Measurements from ENCODE around the gene RSU1. TPM values are rescaled to one million over a fixed set of nuclear protein-coding genes. Genes with fewer than 3 reads are reported as not detected.
"Not testable (repeated sequence)": the region's sequence is repeated elsewhere in the genome, so short reads cannot be mapped to it uniquely, and the experiment has no call there.

Gene RSU1
- total RNA-seq, 1 donor from 2014 or later: 81.6 TPM

DNA sequence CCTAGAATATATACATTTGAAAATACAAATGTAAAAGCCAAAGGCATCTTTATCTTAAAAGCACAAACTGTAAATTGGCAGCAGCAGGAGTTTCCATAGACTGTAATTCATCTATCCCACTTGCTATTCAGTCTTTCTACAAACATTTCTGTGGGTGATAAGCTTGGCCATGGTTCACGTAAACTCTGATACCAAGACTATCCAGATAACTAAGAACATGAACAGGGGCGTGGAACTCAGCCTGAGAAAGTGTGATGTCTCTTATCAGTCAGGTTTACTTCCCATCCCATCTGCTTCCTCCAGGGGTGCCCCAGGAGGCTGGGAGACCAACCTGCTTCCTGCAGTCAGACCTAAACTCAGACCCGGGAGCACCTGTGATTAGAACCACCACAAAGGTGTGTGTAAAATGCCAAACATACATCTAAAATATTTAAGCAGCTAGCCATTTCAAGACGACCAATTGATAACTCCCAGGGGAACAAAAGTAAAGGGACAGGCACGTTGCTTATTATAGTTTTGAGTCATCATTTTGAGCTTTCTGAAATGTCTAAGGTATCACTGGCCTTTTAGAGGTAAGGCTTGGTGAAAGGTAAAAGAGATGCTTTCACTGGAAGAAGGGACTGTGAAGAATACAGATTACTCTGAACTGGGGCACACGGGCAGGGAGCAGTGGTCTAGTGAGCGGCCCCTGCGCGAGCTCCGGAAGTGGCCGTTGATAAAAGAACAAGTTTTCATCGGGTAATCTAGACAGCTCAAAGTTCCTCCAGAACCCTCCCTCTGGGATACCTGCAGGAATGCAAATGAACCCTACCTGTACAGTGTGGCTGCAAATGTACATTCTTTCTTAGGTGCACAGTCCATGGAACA lies 51.5 kb downstream of the RSU1 start:
- H3K27me3 ChIP-seq (ENCODE audit: low read depth): no peaks in the 10 kb centered on the region
- H3K36me3 ChIP-seq: peaks cover 9% of the 10 kb centered on the region
- H3K27ac ChIP-seq: no peak overlapping the region
- intact Hi-C loops (cut with DNase I): no loop called here
- no peak for ATAC-seq
- H3K4me1 ChIP-seq: no peaks in the 10 kb centered on the region
- no peak overlapping the region for H3K4me3 ChIP-seq
- H3K9me3 ChIP-seq: no peaks in the 10 kb centered on the region
- TF ChIP-seq, protein P1, sequence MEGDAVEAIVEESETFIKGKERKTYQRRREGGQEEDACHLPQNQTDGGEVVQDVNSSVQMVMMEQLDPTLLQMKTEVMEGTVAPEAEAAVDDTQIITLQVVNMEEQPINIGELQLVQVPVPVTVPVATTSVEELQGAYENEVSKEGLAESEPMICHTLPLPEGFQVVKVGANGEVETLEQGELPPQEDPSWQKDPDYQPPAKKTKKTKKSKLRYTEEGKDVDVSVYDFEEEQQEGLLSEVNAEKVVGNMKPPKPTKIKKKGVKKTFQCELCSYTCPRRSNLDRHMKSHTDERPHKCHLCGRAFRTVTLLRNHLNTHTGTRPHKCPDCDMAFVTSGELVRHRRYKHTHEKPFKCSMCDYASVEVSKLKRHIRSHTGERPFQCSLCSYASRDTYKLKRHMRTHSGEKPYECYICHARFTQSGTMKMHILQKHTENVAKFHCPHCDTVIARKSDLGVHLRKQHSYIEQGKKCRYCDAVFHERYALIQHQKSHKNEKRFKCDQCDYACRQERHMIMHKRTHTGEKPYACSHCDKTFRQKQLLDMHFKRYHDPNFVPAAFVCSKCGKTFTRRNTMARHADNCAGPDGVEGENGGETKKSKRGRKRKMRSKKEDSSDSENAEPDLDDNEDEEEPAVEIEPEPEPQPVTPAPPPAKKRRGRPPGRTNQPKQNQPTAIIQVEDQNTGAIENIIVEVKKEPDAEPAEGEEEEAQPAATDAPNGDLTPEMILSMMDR (IDR thresholded peaks at IDR 0.05): no peak
- no peak for DNase-seq

DNA sequence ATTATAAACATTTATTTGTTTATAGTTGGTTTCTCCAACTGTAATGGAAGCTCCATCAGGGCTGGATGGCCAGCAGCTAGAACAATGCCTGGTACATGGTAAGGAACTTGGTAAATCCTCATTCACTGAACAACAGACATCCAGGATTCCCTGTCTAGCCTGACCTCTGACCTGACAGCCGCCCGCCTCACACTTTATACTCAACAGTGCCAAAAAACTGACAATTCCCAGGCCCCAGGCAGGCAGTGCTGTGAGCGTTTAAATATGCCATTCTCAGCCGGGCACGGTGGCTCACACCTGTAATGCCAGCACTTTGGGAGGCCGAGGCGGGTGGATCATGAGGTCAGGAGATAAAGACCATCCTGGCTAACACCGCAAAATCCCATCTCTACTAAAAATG lies 55.9 kb downstream of the RSU1 start:
- H3K4me1 ChIP-seq: no peaks in the 10 kb centered on the region
- H3K27ac ChIP-seq: no peak overlapping the region
- H3K4me3 ChIP-seq: no peak overlapping the region
- ATAC-seq (no peak), DNase-seq (no peak)
- H3K9me3 ChIP-seq: no peaks in the 10 kb centered on the region
- TF ChIP-seq, protein P1 (IDR thresholded peaks at IDR 0.05): no peak
- intact Hi-C loops (cut with DNase I): no loop called here
- H3K36me3 ChIP-seq: peaks cover 36% of the 10 kb centered on the region
- no peaks in the 10 kb centered on the region for H3K27me3 ChIP-seq (ENCODE audit: low read depth)

DNA sequence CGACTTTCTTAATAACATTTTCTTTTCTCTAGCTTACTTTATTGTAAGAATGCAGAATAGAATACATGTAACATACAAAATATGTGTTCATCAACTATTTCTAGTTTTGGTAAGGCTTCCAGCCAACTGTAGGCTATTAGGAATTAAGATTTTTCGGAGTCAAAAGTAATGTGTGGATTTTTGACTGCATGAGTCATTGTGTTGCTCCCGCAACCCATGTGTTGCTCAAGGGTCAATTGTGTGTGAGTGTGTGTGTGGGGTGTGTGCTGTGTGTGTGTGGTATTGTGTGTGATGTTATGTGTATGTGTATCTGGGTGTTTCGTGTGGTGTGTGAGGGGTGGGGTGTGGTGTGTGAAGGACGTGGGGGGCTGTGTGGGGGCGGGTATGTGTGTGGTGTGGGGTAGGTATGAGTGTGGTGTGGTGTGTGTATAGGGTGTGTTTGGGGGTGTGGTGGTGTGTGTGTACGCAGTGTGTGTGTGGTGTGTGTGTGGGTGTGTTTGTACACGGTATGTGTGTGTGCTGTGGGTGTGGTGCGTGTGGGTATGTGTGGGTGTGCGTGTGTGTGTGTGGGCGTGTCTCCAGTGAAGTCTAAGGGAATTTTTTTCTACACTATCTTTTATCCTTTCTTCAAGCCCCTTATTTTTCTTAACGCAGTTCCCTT lies 60.5 kb downstream of the RSU1 start:
- Histone ChIP-seq H3K27me3 (ENCODE audit: low read depth) (no peaks in the 10 kb centered on the region), H3K36me3 (peaks cover 52% of the 10 kb centered on the region), H3K4me3 (no peak overlapping the region), H3K4me1 (no peaks in the 10 kb centered on the region), H3K9me3 (no peaks in the 10 kb centered on the region), H3K27ac (no peak overlapping the region)
- DNase-seq: no peak
- TF ChIP-seq, protein P1 (IDR thresholded peaks at IDR 0.05): no peak
- peak in 1 of 2 donors; percentile 13 for ATAC-seq
- intact Hi-C loops (cut with DNase I): no loop called here

DNA sequence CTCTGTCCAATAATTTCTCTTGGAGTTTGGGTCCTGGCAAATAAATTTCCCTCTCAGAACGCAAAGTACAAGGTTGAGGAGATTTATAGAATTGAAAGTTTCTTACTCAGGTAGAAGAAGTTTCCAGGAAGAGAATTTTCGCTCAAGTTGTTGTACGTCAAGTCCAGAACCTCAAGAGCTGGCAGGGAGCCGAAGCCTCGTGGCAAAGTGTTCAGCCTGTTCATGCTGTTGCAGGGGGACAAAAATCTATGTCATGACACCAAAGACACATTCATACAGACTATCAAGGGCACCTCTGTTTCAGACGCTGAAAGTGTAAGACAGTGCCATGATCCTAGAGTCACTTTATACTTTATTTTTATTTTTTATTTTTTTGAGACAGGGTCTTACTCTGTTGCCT lies 62.5 kb downstream of the RSU1 start:
- intact Hi-C loops (cut with DNase I): no loop called here
- Histone ChIP-seq H3K27me3 (ENCODE audit: low read depth) (no peaks in the 10 kb centered on the region), H3K4me1 (no peaks in the 10 kb centered on the region), H3K9me3 (no peaks in the 10 kb centered on the region), H3K27ac (no peak overlapping the region), H3K4me3 (no peak overlapping the region), H3K36me3 (peaks cover 66% of the 10 kb centered on the region)
- TF ChIP-seq, protein P1 (IDR thresholded peaks at IDR 0.05): no peak
- DNase-seq (peak; percentile 59), ATAC-seq (no peak)

DNA sequence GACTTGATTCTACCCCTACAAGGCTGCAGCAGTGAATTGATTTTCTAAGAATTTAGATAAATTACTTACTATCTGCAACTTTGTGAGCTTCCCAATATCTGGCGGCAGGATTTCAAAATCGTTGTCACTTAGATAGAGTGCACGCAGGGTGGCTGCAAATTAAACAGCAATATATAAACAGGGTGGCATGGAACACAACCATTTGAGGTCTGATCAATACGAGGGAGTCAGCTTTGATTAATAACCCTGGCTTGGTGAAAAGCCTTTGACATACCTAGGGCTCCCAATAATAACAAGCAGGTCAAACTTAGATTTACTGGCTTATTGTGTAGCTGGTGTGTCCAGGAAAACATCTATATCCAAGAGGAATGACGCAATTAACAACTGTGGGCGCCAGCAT lies 64.4 kb downstream of the RSU1 start:
- DNase-seq; intact Hi-C loops (cut with DNase I); H3K4me1 ChIP-seq; ATAC-seq; H3K4me3 ChIP-seq; H3K27me3 ChIP-seq (ENCODE audit: low read depth); H3K9me3 ChIP-seq; H3K27ac ChIP-seq: not testable (repeated sequence)
- H3K36me3 ChIP-seq: peaks cover 58% of the 10 kb centered on the region

DNA sequence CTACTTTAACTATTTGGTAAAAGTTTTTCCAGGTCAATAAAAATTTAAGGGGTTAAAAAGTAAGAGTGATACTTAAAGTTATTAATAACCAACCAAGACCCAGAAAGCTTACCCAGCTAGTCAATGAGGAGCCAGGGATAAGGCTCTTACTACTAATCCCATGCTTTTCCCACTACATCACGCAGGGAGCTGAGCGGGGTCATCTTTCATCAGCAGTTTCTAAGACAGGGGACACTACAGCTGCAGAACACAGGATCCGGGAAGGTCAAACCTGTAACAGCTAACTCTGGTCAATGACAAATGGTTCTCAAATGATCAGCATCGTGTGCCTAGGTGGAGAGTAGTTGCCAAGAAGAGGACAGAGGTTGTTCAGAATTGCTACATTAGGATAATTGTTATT lies 65.1 kb downstream of the RSU1 start:
- no peaks in the 10 kb centered on the region for H3K9me3 ChIP-seq
- H3K27me3 ChIP-seq (ENCODE audit: low read depth): no peaks in the 10 kb centered on the region
- H3K27ac ChIP-seq: no peak overlapping the region
- TF ChIP-seq, protein P1 (IDR thresholded peaks at IDR 0.05): no peak
- intact Hi-C loops (cut with DNase I): no loop called here
- peaks cover 52% of the 10 kb centered on the region for H3K36me3 ChIP-seq
- ATAC-seq: no peak
- H3K4me1 ChIP-seq: no peaks in the 10 kb centered on the region
- no peak overlapping the region for H3K4me3 ChIP-seq
- DNase-seq: no peak
